AG09309 (cell line): ENCODE measurements around the gene TEAD3.
"Not testable (repeated sequence)": the region's sequence is repeated elsewhere in the genome, so short reads cannot be mapped to it uniquely, and the experiment has no call there.

Source experiments
- DNase-seq: peaks from one replicate; pipeline ENCODE4 v3.0.0-alpha.2; 2010; ENCODE audit warnings: low read depth
- H3K4me3 ChIP-seq: 2 replicates; pipeline ENCODE4 v1.5.1; 2011; ENCODE audit warnings: mild to moderate bottlenecking, low read depth, low read length, moderate library complexity; ENCODE audit not compliant: control insufficient read depth
- TF ChIP-seq, protein P1 (sequence below): IDR thresholded peaks from 2 replicates; pipeline ENCODE4 v1.5.1; 2011; ENCODE audit warnings: mild to moderate bottlenecking, low read depth, low read length, inconsistent platforms; ENCODE audit not compliant: insufficient read depth, control insufficient read depth; ENCODE audit errors: missing control alignments

The TEAD3 gene

DNA sequence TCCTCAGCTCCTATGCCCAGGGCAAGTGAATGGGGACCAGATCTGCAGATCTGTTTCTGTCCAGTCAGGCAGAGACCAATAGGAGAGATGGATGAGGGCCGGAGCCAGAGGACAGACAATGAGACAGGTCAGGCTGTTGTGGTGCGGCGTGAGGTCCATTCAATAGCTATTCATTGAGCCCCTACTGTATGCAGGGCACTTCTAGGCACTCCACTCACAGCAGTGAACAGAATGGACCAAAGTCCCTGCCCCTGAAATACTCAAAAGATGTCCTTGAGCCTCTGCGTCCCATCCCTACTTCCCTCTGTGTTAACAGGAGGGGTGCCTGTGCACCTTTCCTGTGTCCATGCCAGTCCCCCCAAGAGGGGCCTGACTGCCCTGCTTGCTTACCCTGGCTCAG is 24.4 kb upstream of the TEAD3 start:
- H3K4me3 ChIP-seq: no peak overlapping the region
- DNase-seq: no peak
- TF ChIP-seq, protein P1, sequence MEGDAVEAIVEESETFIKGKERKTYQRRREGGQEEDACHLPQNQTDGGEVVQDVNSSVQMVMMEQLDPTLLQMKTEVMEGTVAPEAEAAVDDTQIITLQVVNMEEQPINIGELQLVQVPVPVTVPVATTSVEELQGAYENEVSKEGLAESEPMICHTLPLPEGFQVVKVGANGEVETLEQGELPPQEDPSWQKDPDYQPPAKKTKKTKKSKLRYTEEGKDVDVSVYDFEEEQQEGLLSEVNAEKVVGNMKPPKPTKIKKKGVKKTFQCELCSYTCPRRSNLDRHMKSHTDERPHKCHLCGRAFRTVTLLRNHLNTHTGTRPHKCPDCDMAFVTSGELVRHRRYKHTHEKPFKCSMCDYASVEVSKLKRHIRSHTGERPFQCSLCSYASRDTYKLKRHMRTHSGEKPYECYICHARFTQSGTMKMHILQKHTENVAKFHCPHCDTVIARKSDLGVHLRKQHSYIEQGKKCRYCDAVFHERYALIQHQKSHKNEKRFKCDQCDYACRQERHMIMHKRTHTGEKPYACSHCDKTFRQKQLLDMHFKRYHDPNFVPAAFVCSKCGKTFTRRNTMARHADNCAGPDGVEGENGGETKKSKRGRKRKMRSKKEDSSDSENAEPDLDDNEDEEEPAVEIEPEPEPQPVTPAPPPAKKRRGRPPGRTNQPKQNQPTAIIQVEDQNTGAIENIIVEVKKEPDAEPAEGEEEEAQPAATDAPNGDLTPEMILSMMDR: no peak

DNA sequence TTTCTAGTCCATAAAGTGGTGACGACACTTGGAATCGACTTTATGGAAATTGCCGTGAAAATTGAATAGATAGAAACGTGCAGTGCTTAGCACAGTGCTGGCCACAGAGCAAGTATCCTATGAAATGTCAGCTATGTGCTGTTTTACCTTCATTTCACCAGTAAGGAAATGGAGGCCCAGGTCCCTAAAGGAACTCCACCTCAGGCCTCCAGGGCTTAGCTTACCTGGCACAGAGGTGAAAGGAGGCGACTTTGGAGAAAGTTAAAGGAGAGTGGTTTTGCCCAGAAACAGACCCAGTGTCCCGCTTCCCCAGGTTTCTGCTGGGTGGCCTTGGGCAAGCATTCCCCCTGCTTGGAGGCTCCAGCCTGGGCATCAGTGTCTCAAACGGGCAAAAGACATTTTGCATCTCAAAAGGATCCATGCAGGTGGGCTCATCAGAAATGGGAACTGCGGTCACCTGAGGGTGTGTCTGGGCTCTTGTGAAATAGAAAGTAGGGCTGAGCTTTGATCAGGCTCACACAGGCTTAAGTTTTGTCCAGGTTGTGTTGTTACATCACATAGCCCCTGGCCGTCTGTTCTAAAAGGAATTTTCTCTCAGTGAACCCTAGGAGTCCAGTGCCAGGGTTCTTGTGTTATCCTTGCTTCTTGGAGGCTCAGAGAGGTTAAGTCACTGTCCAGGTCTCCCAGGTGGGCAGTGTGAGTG is 22.6 kb upstream of the TEAD3 start:
- TF ChIP-seq, protein P1: no peak
- no peak for DNase-seq
- H3K4me3 ChIP-seq: no peak overlapping the region

DNA sequence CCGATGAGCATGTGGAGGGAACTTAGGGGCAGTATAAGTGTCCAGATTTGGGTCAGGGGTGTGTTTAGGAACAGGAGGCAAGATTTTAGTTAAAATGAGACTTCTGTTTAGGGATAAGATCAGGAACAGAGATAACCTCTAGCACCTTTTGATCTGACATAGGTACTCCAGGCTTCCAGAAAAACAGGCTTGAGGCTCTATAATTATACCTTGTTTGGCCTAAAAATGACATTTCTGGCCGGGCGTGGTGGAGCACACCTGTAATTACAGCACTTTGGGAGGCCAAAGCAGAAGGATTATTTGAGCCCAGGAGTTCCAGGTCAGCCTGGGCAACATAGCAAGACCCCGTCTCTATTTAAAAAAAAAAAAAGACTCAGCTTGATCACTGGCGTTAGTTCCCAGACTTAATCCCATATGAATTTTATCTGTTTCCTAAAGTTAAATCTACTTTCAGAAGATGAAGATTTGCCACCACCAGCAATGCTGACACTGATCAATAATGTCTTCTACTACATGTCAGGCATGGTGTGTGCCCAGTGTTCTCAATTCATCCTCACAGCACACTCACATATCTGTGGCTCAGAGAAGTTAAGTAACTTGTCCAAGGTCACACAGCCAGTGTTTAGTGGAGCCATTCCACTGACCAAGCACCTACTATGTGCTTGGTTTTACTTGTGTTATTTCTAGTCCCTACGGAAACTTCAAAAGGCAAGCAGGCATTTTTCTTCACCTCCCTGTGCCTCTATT is 21.9 kb upstream of the TEAD3 start:
- TF ChIP-seq, protein P1: no peak
- DNase-seq: no peak

DNA sequence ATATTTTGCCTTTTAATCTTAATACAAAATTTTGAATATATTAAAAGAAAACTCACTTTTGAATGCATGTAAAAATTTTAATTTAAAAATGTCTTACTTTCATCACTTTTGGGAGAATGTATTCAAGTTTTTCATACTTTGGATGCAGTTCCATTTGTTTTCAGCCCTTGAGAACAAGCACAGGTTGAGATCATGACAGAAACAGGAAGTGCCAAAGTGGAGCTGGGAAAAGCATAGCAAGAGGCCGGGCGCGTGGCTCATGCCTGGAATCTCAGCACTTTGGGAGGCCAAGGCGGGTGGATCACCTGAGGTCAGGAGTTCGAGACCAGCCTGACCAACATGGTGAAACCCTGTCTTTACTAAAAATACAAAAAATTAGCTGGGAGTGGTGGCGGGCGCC is 21.1 kb upstream of the TEAD3 start:
- DNase-seq, H3K4me3 ChIP-seq: not testable (repeated sequence)

More for the DNA sequence above, 21.9 kb upstream of the TEAD3 start:
- H3K4me3 ChIP-seq: no peak overlapping the region

DNA sequence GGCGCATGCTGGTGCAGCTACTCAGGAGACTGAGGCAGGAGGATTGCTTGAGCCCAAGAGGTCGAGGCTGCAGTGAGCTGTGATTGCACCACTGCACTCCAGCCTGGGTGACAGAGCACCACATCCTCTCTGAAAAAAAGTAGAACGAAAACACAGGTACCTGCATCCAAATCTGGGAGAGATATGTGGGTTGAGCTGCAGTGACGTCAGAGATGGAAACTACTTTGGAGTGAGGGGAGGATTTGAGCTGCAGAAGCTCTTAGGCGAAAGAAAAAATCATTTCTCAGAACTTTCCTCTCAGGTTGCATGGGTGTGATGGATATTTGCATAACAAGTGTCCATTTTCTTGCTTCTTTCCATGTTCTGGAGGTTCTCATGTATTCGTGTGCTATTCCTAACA is 19.8 kb upstream of the TEAD3 start:
- H3K4me3 ChIP-seq: no peak overlapping the region
- no peak for DNase-seq
- TF ChIP-seq, protein P1: no peak

DNA sequence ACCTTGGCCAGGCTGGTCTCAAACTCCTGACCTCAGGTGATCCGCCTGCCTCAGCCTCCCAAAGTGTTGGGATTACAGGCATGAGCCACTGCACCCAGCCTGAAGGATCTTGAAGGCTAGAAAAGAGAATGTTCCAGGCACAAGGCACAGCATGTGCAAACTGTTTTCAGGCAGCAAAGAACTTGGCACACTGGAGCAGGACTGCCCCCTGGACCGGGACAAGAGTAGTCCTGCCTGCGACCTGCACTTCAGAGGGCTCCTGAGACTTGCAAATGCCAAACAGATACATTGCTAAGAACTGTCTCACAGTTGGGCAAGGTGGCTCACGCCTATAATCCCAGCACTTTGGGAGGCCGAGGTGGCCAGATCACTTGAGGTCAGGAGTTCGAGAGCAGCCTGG is 19.1 kb upstream of the TEAD3 start:
- not testable (repeated sequence) for H3K4me3 ChIP-seq, DNase-seq

DNA sequence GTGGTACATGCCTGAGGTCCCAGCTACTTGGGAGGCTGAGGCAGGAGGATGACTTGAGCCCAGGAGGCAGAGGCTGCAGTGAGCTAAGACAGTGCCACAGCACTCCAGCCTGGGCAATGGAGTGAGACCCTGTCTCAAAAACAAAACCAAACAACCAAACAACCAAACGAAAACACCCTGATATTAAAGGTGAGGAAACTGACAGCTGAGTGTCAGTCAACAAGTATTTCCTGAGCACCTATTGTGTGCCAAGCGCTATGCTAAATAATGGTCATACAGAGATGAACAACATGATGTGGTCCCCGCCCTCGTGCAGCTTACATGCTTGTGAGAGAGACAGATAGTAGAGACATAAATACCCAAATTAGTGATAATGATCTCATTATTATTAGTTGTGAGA is 17.7 kb upstream of the TEAD3 start:
- H3K4me3 ChIP-seq: no peak overlapping the region
- TF ChIP-seq, protein P1: no peak
- no peak for DNase-seq
